ENCODE data around the gene ILF2.

The ILF2 gene

GRCh38 chr1:153639280-153639679, 31.5 kb downstream of the ILF2 start:
- no peak for DNase-seq (ENCODE audit: extremely low read depth, low read depth)
- TF ChIP-seq CTCF (IDR thresholded peaks at IDR 0.05; ENCODE audit: low read depth, low read length), result no peak

- no peak for TF ChIP-seq CTCF (IDR thresholded peaks at IDR 0.05; ENCODE audit: low read depth, low read length)
- no peak for DNase-seq (ENCODE audit: extremely low read depth, low read depth)
These were observed 32.5 kb downstream of the ILF2 start for GRCh38 chr1:153638261-153638660.

GRCh38 chr1:153636312-153636711, 34.5 kb downstream of the ILF2 start:
- TF ChIP-seq CTCF (IDR thresholded peaks at IDR 0.05; ENCODE audit: low read depth, low read length), result no peak

GRCh38 chr1:153635872-153636271, 34.9 kb downstream of the ILF2 start:
- no peak for TF ChIP-seq CTCF (IDR thresholded peaks at IDR 0.05; ENCODE audit: low read depth, low read length)

More at GRCh38 chr1:153636312-153636711, 34.5 kb downstream of the ILF2 start:
- DNase-seq (ENCODE audit: extremely low read depth, low read depth), result no peak

GRCh38 chr1:153633754-153634665, 36.8 kb downstream of the ILF2 start, which contains the start of gene CHTOP:
CHTOP (plus strand) TSS chr1:153634066; CDS start chr1:153636589, 2,523 bp downstream.
- peak; percentile 97 for DNase-seq (ENCODE audit: extremely low read depth, low read depth)
- no peak for TF ChIP-seq CTCF (IDR thresholded peaks at IDR 0.05; ENCODE audit: low read depth, low read length)

More at GRCh38 chr1:153635872-153636271, 34.9 kb downstream of the ILF2 start:
- DNase-seq (ENCODE audit: extremely low read depth, low read depth), result no peak

- no peak for DNase-seq (ENCODE audit: extremely low read depth, low read depth)
- TF ChIP-seq CTCF (IDR thresholded peaks at IDR 0.05; ENCODE audit: low read depth, low read length), result no peak
These were observed 37.5 kb downstream of the ILF2 start for GRCh38 chr1:153633161-153633753.
